Occipital lobe (tissue), 2 donors: ENCODE measurements around the gene SLC25A33. TPM values are rescaled to one million over a fixed set of nuclear protein-coding genes. Genes with fewer than 3 reads are reported as not detected.
"Not testable (repeated sequence)": the region's sequence is repeated elsewhere in the genome, so short reads cannot be mapped to it uniquely, and the experiment has no call there.

Experiments
- DNase-seq: peaks from one replicate; lab custom pipeline; 2025; lab: John Stamatoyannopoulos, UW
- total RNA-seq: library from RNA; depleted of rRNA; stranded (reverse); fragments of >200 nt; gene quantifications from one replicate; pipeline ENCODE4 v1.2.3, GENCODE V29; 2014

Gene SLC25A33
- total RNA-seq, 1 donor from 2014 or later: 13.9 TPM

DNA sequence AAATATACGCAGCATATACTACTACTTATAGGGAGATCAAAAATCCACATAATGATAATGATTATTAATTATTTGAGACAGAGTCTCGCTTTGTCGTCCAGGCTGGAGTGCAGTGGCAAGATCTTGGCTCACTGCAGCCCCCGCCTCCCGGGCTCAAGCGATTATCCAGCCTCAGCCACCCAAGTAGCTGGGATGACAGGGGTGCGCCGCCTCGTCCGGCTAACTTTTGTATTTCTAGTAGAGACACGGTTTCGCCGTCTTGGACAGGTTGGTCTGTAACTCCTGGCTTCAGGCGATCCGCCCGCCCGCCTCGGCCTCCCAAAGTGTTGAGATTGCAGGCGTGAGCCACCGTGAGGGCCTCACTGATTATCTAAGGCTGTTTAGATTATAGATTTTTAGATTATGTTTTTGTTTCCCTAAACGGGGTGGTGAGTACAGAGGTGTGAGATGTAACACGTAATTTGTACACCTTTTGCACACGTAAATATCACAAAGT lies 548 bp upstream of the SLC25A33 start:
- no peak for DNase-seq

DNA sequence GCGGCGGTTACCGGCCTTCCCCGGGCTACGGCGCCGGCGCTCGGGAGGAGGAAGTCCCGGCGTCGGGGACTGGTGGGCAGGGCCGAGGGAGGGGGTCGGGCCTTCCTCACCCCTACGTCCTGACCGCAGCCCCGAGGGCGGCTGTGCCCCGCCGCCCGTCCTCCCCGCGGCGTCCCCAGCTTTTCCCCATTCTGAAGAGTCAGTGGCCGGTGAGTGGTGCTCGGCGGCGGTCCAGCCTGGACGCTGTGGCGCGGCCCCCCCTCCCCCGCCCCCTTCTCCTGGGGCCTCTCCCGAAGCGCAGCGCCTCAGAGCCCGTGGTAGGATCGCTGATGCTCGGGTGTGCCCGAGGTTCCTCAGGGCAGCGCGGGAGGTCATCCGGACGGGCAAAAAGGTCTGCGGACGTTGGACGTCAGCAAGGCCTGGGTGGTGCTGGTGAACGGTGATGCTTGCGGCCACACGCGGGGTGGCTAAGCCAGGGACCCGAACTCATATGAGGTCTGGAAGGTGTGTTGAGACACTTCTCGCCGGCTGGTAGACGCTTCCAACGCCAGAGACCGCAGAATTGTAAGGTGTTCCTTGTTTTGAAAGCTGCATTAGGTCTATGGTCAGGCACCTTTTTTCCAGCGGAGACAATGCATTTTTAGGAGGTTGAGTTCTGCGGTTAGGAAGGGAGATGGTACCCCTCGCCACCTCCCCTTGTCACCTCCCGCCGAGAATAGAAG lies 725 bp downstream of the SLC25A33 start:
- DNase-seq: no peak

DNA sequence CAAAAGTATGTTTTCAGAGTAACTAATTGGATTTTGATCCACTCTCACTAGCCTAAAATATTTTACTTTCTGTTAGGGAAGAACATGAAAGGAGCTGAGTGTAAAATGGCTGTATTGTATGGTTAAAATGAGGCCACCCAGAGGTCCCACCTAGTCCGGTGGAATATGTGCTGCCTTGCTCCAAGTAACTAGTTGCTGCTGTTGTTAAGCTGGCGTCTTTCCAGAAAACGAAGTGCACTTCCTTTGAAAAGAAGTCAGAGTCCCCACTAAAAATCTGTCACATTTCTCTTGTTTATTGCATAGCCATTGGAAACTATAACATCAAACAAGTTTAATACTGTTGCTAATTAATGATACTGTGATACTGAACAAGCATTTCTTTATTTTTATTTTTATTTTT lies 3.2 kb downstream of the SLC25A33 start:
- no peak for DNase-seq

DNA sequence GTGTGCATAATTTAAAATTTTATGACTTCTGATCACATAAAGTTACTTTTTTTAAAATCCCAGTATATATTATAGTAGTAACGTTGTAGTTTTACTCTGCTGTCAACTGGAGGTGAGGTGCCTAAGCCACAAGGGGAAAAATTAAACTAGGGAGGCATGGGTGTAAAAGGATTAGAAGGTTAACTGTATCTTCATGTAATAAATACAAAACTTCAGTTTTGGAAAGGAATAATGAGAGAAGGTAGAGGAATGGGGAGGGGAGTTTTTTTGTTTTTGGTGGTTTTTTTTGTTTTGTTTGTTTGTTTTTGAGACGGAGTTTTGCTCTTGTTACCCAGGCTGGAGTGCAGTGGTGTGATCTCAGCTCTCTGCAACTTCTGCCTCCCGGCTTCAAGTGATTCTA lies 5.7 kb downstream of the SLC25A33 start:
- no peak for DNase-seq

DNA sequence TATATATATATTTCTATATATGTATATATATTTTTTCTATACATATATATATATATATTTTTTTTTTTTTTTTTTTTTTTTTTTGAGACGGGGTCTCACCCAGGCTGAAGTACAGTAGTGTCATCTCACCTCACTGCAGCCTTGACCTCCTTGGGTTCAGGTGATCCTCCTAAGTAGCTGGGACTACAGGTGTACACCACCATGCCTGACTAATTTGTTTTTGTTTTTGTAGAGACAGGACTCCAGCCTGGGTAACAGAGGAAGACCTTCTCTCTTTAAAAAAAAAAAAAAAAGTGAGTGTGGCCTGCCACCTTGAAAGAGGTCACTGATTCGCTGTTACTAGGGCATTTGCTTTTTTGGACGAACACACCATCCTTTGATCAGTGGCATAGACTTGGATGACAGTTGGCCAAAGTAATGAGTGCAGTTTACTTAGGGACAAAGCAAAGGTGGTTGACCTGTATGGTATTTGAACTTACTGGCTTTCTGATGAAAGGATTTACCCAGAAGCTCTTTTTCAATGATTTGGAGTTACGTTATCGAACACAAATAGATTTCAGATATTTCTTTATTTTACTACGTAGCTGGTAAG lies 10.8 kb downstream of the SLC25A33 start:
- DNase-seq: no peak

DNA sequence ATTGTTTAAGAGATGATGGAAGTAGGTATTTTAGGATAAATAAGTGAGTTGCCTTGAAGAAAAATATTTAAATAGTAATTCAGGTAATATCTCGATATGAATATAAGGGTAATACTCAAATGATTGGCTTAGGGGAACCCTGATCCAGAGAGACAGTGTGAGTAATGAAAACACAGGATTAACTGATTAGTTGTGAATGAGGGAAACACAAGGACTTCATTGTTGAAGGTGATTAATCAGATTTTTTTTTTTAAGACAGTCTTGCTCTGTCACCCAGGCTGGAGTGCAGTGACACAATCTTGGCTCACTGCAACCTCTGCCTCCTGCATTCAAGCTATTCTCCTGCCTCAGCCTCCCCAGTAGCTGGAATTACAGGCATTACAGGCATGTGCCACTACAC lies 12.7 kb downstream of the SLC25A33 start:
- no peak for DNase-seq

DNA sequence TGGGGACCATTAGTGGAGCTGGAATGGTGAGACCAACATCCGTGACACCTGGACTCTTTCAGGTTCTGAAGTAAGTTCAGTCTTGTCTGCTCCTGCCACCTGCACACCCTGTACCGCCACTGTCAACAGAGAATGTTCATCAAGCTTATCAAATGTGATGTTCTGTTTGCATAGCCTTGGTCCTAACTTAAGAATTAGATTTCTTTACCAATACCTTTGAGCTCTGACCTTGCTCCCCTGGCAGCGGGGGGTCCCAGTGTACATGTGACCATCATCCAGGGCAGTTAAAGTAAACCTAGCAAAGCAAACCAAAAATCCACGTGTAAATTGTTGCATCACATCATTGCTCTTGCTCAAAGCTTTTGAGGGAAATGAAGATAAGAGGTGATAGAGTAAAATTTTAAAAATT lies 14.5 kb downstream of the SLC25A33 start:
- DNase-seq: no peak

DNA sequence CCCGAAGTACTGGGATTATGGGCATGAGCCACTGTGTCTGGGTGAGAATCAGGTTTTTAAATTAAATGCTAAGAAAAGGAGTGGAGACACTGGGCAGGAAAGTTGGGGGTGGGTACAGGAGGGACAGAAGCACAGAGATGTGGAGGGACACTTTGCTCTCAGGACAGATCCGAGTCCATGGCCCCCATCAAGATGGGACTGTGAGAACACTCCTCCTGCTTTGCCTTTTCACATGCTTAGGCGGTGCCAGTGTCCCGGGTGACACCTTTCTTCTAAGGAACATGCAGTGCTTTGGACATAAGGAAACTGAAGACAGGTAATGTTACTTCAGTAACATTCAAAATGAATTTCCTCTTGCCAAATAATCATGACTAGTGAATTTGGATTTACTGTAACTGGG lies 16.7 kb downstream of the SLC25A33 start:
- DNase-seq: no peak

DNA sequence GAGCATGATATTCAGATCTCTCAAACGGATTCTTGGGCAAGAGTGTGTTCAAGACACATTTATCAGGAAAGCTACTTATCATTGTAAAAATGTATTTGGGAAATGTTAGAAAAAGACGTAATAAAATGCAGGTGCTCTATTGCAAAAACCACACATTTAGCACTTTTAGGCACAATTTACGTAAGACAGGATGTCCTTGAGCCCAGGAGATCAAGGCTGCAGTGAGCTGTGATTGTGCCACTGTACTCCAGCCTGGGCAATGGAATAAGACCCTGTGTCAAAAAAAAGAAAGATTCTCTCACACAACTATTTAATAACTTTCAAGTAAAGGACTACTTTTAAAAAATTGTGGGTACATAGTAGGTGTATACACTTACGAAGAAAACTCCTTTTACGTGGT lies 18.4 kb downstream of the SLC25A33 start:
- no peak for DNase-seq

DNA sequence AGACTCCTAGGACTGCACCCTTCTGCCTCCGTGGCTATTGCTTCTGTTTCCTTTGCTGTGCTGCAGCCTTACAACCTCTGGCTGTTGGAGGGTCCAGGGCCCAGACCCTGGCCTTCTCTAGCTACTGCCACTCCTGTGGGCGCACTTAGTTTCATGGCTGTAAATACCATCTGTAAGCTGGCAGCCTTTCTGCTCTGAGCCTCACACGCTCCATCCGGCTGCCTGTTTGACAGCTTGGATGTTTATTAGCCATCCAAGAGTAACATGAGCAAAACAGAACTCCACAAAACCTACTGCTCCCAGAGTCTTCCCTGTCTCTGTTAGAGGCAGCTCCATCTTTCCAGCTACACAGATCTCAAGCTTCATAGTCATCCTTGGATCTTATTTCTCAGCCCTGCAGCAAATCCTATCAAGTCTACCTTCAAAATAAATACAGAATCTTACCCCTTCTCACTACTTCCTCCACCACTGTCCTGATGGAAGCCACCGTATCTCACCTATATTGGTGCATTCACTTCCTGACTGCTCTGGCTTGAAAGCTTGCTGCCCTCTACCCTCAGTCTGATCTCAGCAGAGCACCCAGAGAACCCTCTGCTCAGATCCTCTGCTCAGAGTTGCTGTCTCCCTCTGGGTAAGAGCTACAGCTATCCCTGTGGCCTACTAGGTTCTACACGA lies 19.1 kb downstream of the SLC25A33 start:
- no peak for DNase-seq

DNA sequence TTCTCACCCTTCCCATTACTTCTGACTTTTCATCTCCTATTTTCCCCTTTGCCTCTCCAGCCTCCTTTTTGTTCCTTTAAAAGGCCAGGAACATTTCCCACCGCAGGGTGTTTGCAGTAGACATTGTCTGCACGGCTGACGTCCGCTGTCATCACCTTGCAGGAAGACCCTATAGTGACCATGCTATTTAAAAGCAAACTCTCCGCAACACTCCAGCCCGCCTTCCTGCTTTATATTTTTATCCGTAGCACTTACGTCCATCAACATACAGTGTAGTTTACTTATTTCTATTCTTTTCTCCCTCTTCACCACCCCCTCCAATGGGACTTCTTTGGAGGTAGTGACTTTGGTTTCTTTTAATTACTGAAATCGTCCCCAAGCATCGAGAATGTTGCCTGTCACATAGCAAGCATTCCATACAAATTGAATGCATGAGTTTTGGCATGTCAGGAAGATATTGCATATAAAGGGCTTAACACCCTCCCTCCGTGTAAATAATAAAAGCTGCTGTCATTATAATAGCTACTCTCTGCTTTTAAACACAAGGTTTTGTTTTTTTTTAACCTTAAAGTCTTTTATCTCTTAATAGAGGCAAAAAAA lies 19.8 kb downstream of the SLC25A33 start:
- DNase-seq: no peak

DNA sequence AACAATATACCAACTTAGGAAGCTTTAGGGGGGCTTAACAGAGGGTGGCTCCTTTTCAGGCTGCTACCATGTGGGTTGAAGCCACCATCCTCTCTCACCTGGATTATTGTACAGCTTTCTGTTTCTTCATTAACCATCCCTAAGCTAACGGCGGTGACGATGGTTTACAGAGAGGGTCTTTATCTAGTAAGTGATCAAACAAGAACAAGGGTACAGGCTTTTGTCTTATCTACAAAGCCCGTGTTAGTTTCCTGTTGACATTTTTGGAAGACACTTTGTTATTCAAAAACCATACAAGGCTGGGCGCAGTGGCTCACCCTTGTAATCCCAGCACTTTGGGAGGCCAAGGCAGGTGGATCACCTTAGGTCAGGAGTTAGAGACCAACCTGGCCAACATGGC lies 20.4 kb downstream of the SLC25A33 start:
- DNase-seq: no peak

DNA sequence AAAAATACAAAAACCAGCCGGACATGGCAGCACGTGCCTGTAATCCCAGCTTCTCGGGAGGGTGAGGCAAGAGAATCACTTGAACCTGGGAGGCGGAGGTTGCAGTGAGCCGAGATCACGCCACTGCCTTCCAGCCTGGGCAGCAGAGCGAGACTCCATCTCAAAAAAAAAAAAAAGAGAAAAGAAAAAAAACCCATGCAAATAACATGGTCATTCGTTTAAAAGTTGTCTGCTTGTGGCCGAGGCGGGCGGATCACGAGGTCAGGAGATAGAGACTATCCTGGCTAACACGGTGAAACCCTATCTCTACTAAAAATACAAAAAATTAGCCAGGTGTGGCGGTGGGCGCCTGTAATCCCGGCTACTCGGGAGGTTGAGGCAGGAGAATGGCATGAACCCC lies 20.8 kb downstream of the SLC25A33 start:
- not testable (repeated sequence) for DNase-seq

DNA sequence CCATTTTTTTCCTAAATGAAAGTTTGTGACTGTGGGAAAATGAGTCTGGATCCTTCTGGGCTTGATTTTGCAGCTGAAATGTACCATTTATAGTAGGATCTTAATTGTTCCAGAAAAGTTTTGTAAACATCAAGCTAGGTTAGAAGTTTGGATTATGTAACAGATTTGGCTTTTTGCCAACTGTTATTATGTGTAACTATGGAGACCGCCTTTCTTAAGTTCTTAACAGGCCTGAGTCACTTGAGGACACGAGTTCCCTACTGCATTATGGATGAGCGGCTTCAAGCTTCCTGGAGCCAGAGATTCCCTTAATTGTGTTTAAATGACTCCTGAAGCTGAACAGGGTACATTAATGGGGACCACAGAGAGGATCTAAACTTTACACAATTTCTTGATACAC lies 22.2 kb downstream of the SLC25A33 start:
- DNase-seq: no peak

DNA sequence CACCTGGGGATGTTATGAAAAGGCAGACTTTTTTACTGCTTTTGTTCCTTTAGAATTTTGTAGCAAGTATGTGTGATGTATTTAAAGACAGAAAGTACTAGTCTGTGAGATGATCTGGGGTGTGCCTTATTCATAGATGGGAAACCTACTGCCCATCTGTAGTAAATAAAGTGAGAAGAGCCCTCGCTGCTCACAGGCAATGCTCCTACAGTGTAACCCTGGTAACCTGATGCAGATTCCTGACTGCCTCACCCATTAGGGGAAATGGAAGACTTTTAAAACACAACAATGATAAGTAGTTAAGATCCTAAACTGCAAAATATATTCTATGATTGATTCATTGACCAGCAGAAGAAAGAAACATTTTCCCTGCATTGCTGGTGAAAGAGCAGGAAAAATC lies 30.0 kb downstream of the SLC25A33 start:
- no peak for DNase-seq

DNA sequence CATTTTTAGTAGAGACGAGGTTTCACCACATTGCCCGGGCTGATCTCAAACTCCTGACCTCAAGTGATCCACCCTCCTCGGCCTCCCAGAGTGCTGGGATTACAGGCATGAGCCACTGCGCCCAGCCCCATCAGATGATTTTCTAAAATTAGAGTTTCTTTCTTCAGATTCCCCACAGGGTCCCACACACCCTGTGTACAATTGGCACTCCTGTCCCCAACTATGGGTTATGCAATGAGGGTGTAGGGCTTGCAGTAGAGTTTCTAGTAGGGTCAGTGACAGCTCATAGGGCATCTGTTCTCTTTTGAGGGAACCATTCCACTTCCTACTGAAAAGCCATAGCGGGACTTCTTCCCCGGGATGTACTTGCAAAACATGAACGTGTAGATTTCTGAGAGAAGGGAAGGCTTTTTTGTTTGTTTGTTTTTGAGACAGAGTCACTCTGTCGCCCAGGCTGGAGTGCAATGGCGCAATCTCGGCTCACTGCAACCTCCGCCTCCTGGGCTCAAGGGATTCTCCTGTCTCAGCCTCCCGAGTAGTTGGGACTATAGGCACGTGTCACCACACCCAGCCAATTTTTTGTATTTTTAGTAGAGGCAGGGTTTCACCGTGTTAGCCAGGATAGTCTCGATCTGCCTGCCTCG lies 31.7 kb downstream of the SLC25A33 start:
- not testable (repeated sequence) for DNase-seq

DNA sequence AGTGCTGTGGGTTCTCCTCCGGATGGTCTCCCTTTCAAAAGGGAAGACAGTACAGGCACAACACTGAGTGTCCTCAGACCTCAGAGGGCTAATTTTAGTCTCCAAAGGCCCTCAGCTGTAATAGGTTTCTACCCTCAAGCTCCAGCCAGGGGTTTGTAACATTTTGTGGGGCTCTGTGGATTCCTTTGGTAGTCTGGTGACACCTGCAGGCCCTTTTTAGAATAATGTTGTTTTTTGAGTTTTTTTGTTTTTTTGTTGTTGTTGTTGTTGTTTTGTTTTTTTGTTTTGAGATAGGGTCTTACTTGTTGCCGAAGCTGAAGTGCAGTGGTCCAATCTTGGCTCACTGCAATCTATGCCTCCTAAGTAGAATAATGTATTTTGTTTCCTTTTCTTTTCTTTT lies 34.5 kb downstream of the SLC25A33 start:
- no peak for DNase-seq

DNA sequence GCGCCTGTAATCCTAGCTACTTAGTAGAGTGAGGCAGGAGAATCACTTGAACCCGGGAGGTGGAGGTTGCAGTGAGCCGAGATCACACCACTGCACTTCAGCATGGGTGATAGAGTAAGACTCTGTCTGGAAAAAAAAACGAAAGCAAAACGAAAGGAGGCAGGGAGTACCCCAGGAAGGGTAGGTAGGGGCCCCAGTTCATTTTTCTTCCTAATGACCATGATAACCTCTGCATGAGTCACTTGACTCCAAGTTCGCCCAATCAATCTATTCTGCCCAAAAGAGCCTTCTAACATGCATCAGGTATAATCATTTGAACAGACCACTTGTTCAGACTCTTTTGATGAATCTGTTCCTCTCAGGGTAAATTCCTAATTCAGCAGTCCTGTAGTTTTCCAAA lies 36.2 kb downstream of the SLC25A33 start:
- DNase-seq: no peak

DNA sequence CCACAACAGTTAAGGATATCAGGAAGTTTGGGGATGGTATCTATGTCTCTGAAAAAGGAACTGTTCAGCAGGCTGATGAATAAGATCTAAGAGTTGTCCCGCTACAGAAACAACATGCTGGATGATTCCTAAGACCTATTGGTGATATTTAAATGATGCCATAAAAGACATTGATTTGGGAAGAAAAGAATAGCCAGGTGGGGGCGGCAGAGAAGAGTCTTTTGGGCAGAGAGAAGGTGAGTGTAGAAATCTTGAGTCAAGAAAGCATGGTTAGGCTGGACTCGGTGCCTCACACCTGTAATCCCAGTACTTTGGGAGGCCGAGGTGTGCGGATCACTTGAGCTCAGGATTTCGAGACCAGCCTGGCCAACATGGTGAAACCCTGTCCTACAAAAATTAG lies 37.6 kb downstream of the SLC25A33 start:
- no peak for DNase-seq

DNA sequence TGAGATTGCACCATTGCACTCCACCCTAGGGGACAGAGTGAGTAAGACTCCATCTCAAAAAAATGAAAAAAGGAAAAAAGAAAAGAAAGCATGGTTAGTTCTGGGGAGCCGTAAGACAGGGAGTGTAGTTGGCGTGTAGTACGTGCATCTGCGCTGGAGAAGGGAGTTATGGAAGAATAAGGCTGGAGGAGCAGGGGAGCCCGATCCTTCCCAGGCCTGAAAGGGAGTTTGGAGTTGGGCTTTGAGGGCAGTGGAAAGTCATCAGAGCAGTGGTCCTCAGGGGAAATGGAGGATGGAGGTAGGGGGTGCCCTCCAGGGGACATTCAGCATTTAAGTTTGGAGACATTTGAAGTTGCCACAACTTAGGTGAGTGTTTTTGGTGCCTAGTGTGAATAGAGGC lies 38.2 kb downstream of the SLC25A33 start:
- no peak for DNase-seq

DNA sequence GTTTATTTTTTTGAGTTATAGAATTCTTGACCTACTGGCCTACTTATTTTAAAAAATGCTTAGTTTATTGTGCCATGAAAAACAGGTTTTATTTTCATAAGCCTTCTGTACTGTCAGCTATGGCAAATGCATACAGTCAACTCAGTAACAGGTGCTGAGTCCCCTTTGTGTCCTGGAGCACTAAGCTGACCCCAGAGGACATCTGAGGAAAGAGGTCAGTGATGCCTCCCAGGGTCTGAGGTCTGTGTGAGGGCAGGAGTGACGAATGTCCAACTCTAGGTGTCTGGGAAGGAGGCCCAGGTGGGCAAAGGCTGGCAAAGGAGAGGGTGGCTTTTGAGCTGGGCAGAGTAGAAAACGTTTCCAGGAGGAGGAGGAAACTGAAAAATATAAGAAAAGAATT lies 41.7 kb downstream of the SLC25A33 start:
- DNase-seq: no peak
